SK-N-SH (cell line): ENCODE measurements around the gene SUCLA2. TPM values are rescaled to one million over a fixed set of nuclear protein-coding genes. Genes with fewer than 3 reads are reported as not detected.

Experiments used
- CTCF ChIA-PET: fragments of 300-600, 350-600 bp; formaldehyde crosslinking; extraction: SDS; loops from one replicate; lab custom pipeline; 2021; lab: Yijun Ruan, JAX
- POLR2A ChIA-PET: fragments of 350-600 bp; sonication (Branson Sonifier 250); formaldehyde crosslinking; extraction: SDS; loops from one replicate; lab custom pipeline; 2020; ENCODE audit warnings: antibody characterized with exemption, inconsistent platforms; lab: Yijun Ruan, JAX
- DNase-seq: peaks from one replicate; pipeline ENCODE4 v3.0.0; 2012
- H2AFZ ChIP-seq: fragments of 200-600 bp; sonication (generic); 2 replicates; pipeline ENCODE4 v1.8.1; 2016; ENCODE audit warnings: antibody characterized with exemption, mild to moderate bottlenecking, low read depth
- H3F3A ChIP-seq: fragments of 200-600 bp; sonication (generic); replicated peaks from 2 replicates; pipeline ENCODE3; 2016; ENCODE audit warnings: antibody characterized with exemption, mild to moderate bottlenecking; ENCODE audit not compliant: insufficient read depth
- H3K27ac ChIP-seq, 2 experiments: fragments of 200-500 bp in 1 of 2; fragments of 200-600 bp in 1 of 2; sonication (Bioruptor generic) in 1 of 2; sonication (generic), shearing (Covaris generic) in 1 of 2; 2 replicates each; pipeline versions ENCODE4 v1.5.1 to v1.6.1; 2014 to 2016; ENCODE audit warnings: low read depth in 2 of 2, inconsistent platforms in 1 of 2, low read length in 1 of 2, mild to moderate bottlenecking in 1 of 2, mixed read lengths in 1 of 2
- H3K27me3 ChIP-seq: fragments of 200-600 bp; sonication (generic), shearing (Covaris generic); 2 replicates; pipeline ENCODE4 v1.6.1; 2016; ENCODE audit warnings: mixed run types; ENCODE audit not compliant: insufficient read depth
- H3K36me3 ChIP-seq, 2 experiments: fragments of 200-500 bp in 1 of 2; fragments of 200-600 bp in 1 of 2; sonication (Bioruptor generic) in 1 of 2; sonication (generic) in 1 of 2; replicated peaks in 1 of 2; 2 replicates each; pipeline versions ENCODE3 to v1.5.1; 2014 to 2016; ENCODE audit warnings: low read length in 1 of 2, mild to moderate bottlenecking in 1 of 2; ENCODE audit not compliant: insufficient read depth in 2 of 2, control insufficient read depth in 1 of 2
- H3K4me1 ChIP-seq, 2 experiments: fragments of 200-500 bp in 1 of 2; fragments of 200-600 bp in 1 of 2; sonication (Bioruptor generic) in 1 of 2; sonication (generic), shearing (Covaris generic) in 1 of 2; 2 replicates each; pipeline versions ENCODE4 v1.5.1 to v1.6.1; 2014 to 2016; ENCODE audit warnings: low read depth in 1 of 2, low read length in 1 of 2, mixed run types in 1 of 2; ENCODE audit not compliant: insufficient read depth in 2 of 2, control insufficient read depth in 1 of 2
- H3K4me2 ChIP-seq: fragments of 200-600 bp; sonication (generic), shearing (Covaris generic); 2 replicates; pipeline ENCODE4 v1.6.1; 2017; ENCODE audit warnings: mixed run types
- H3K4me3 ChIP-seq, 2 experiments: fragments of 200-500 bp in 1 of 2; fragments of 200-600 bp in 1 of 2; sonication (Bioruptor generic) in 1 of 2; sonication (generic), shearing (Covaris generic) in 1 of 2; 2 replicates each; pipeline versions ENCODE4 v1.5.1 to v1.8.1; 2014 to 2016; ENCODE audit warnings: low read depth in 2 of 2, inconsistent platforms in 1 of 2, low read length in 1 of 2, mild to moderate bottlenecking in 1 of 2, mixed read lengths in 1 of 2, moderate library complexity in 1 of 2
- H3K79me2 ChIP-seq: fragments of 200-600 bp; sonication (generic); 2 replicates; pipeline ENCODE4 v1.8.1; 2017; ENCODE audit warnings: mild to moderate bottlenecking; ENCODE audit not compliant: insufficient read depth
- H3K9ac ChIP-seq: fragments of 200-600 bp; sonication (generic); 2 replicates; pipeline ENCODE4 v1.6.1; 2017; ENCODE audit warnings: mixed run types
- H3K9me2 ChIP-seq: fragments of 200-600 bp; sonication (generic); 2 replicates; pipeline ENCODE4 v1.6.1; 2017; ENCODE audit warnings: mixed run types
- H3K9me3 ChIP-seq: fragments of 200-600 bp; sonication (generic); 2 replicates; pipeline ENCODE4 v1.6.1; 2017; ENCODE audit warnings: mixed run types, mild to moderate bottlenecking, moderate library complexity
- H4K20me1 ChIP-seq: fragments of 200-600 bp; sonication (generic); 2 replicates; pipeline ENCODE4 v1.6.1; 2017; ENCODE audit warnings: mild to moderate bottlenecking, mixed run types; ENCODE audit not compliant: insufficient read depth
- CTCF ChIP-seq: fragments of 200-600 bp; sonication (generic); IDR thresholded peaks from 2 replicates; pipeline ENCODE4 v1.6.1; 2017; ENCODE audit warnings: antibody characterized with exemption, mild to moderate bottlenecking, moderate library complexity
- ELF1 ChIP-seq: IDR thresholded peaks from 2 replicates; pipeline ENCODE4 v1.4.0; 2012
- FOXJ3 ChIP-seq: sonication (generic); formaldehyde crosslinking; IDR thresholded peaks from 2 replicates; pipeline ENCODE4 v1.5.1; 2020; ENCODE audit warnings: mild to moderate bottlenecking, missing genetic modification reagents
- GABPA ChIP-seq: IDR thresholded peaks from 2 replicates; pipeline ENCODE4 v1.4.0; 2012; ENCODE audit warnings: low read depth, mild to moderate bottlenecking
- MEF2A ChIP-seq: IDR thresholded peaks from 2 replicates; pipeline ENCODE4 v1.4.0; 2012; ENCODE audit warnings: low read depth, borderline replicate concordance
- NFIC ChIP-seq: IDR thresholded peaks from 2 replicates; pipeline ENCODE4 v1.4.0; 2012; ENCODE audit warnings: borderline replicate concordance
- NRF1 ChIP-seq: IDR thresholded peaks from 2 replicates; pipeline ENCODE4 v1.6.1; 2012; ENCODE audit warnings: low read depth, mild to moderate bottlenecking, low read length
- POLR2AphosphoS5 ChIP-seq: IDR thresholded peaks from 2 replicates; pipeline ENCODE4 v1.6.1; 2012; ENCODE audit warnings: low read depth, low read length
- RCOR1 ChIP-seq: fragments of 150-350 bp; IDR thresholded peaks from 2 replicates; pipeline ENCODE4 v1.6.1; 2017; ENCODE audit warnings: antibody characterized with exemption, low read length
- SIN3A ChIP-seq: IDR thresholded peaks from 2 replicates; pipeline ENCODE4 v1.6.1; 2012; ENCODE audit warnings: low read depth, mild to moderate bottlenecking, low read length, moderate library complexity, borderline replicate concordance
- SMC3 ChIP-seq: IDR thresholded peaks from 2 replicates; pipeline ENCODE4 v1.6.1; 2012; ENCODE audit warnings: low read depth, low read length, improper control_type of control experiment
- TAF1 ChIP-seq: IDR thresholded peaks from 2 replicates; pipeline ENCODE4 v1.6.1; 2012; ENCODE audit warnings: low read depth, mild to moderate bottlenecking, low read length, moderate library complexity, borderline replicate concordance
- TCF12 ChIP-seq: IDR thresholded peaks from 2 replicates; pipeline ENCODE4 v1.4.0; 2012
- WGBS: methylation state at CpG from one replicate; pipeline ENCODE4 v1.1.6; 2017; ENCODE audit warnings: low lambda C conversion rate; 5-methylcytosine and 5-hydroxymethylcytosine counted together
- polyA plus RNA-seq, 3 experiments: library from polyadenylated mRNA; depleted of rRNA; stranded (reverse); fragments of >200 nt; gene quantifications; 2 replicates each; pipeline ENCODE4 v1.2.3, GENCODE V29; 2012
- TF ChIP-seq, protein P1 (sequence below): IDR thresholded peaks from 2 replicates; pipeline ENCODE4 v1.4.0; 2012; ENCODE audit warnings: low read depth
- TF ChIP-seq, protein P2 (sequence below): fragments of 150-350 bp; IDR thresholded peaks from 2 replicates; pipeline ENCODE4 v1.6.1; 2016; ENCODE audit warnings: mild to moderate bottlenecking, low read depth, low read length
- TF ChIP-seq, protein P3 (sequence below): IDR thresholded peaks from 2 replicates; pipeline ENCODE4 v1.6.1; 2012; ENCODE audit warnings: mild to moderate bottlenecking, low read depth, low read length, moderate library complexity

Gene SUCLA2
- polyA plus RNA-seq, 1 of the 3 experiments (the other 2 are of a cell fraction), result 24.8 TPM

- POLR2A ChIA-PET, result no interaction called here
- no peaks in the 10 kb centered on the region for H3K4me1 ChIP-seq
- no peak for DNase-seq
- no peak overlapping the region for H2AFZ ChIP-seq
- 95% methylated on average over 2 of the region's 2 CpGs for WGBS
- H3K36me3 ChIP-seq, result peaks cover 50 to 74% of the 10 kb centered on the region in 2 experiments
- CTCF ChIA-PET, result interaction anchor here (0.6 kb wide), 1 partner anchor 1413 kb away, joined by 3 read pairs; no protein-coding TSS in a partner anchor
- H4K20me1 ChIP-seq, result no peaks in the 10 kb centered on the region
- H3K4me2 ChIP-seq, result no peak overlapping the region
- H3K27me3 ChIP-seq, result no peaks in the 10 kb centered on the region
- no peaks in the 10 kb centered on the region for H3K9me3 ChIP-seq
- H3F3A ChIP-seq, result no peaks in the 10 kb centered on the region
- no peak overlapping the region for H3K4me3 ChIP-seq
- no peaks in the 10 kb centered on the region for H3K9me2 ChIP-seq
- H3K79me2 ChIP-seq, result peaks cover 65% of the 10 kb centered on the region
- H3K27ac ChIP-seq, result no peak overlapping the region
- TF ChIP-seq SMC3 (no peak), TCF12 (no peak), NRF1 (no peak), POLR2AphosphoS5 (no peak), NFIC (no peak), TAF1 (no peak), ELF1 (no peak), SIN3A (no peak), MEF2A (no peak), GABPA (no peak), RCOR1 (no peak), CTCF (no peak), FOXJ3 (CRISPR knock-in tag) (no peak)
- TF ChIP-seq, protein P1, sequence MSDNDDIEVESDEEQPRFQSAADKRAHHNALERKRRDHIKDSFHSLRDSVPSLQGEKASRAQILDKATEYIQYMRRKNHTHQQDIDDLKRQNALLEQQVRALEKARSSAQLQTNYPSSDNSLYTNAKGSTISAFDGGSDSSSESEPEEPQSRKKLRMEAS, result no peak
- TF ChIP-seq, protein P2, sequence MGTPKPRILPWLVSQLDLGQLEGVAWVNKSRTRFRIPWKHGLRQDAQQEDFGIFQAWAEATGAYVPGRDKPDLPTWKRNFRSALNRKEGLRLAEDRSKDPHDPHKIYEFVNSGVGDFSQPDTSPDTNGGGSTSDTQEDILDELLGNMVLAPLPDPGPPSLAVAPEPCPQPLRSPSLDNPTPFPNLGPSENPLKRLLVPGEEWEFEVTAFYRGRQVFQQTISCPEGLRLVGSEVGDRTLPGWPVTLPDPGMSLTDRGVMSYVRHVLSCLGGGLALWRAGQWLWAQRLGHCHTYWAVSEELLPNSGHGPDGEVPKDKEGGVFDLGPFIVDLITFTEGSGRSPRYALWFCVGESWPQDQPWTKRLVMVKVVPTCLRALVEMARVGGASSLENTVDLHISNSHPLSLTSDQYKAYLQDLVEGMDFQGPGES, result no peak
- TF ChIP-seq, protein P3, sequence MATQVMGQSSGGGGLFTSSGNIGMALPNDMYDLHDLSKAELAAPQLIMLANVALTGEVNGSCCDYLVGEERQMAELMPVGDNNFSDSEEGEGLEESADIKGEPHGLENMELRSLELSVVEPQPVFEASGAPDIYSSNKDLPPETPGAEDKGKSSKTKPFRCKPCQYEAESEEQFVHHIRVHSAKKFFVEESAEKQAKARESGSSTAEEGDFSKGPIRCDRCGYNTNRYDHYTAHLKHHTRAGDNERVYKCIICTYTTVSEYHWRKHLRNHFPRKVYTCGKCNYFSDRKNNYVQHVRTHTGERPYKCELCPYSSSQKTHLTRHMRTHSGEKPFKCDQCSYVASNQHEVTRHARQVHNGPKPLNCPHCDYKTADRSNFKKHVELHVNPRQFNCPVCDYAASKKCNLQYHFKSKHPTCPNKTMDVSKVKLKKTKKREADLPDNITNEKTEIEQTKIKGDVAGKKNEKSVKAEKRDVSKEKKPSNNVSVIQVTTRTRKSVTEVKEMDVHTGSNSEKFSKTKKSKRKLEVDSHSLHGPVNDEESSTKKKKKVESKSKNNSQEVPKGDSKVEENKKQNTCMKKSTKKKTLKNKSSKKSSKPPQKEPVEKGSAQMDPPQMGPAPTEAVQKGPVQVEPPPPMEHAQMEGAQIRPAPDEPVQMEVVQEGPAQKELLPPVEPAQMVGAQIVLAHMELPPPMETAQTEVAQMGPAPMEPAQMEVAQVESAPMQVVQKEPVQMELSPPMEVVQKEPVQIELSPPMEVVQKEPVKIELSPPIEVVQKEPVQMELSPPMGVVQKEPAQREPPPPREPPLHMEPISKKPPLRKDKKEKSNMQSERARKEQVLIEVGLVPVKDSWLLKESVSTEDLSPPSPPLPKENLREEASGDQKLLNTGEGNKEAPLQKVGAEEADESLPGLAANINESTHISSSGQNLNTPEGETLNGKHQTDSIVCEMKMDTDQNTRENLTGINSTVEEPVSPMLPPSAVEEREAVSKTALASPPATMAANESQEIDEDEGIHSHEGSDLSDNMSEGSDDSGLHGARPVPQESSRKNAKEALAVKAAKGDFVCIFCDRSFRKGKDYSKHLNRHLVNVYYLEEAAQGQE, result no peak
- H3K9ac ChIP-seq, result no peak overlapping the region
Observed at GRCh38 chr13:47990920-47991466, 10.1 kb downstream of the SUCLA2 start.
